Stimulated activated CD4-positive, alpha-beta T cell treated with anti-CD3 and anti-CD28 coated beads, Interleukin-12 subunit alpha, Interleukin-12 subunit beta, amount 100 ng/mL, for 48 hours (primary cell): ENCODE data around the gene RACGAP1.

Experiments used
- DNase-seq, 3 donors: peaks; one replicate each; pipeline ENCODE4 v3.0.0-alpha.2; 2020; ENCODE audit warnings: low read depth in 2 of 3, low spot score in 1 of 3

Gene RACGAP1

GRCh38 chr12:49944046-49944445 lies 81.2 kb downstream of the RACGAP1 start:
- DNase-seq = no peak

- no peak for DNase-seq
Observed at GRCh38 chr12:49943625-49943960, 81.7 kb downstream of the RACGAP1 start.

- no peak for DNase-seq
Observed at GRCh38 chr12:49942921-49943624, 82.2 kb downstream of the RACGAP1 start.

- DNase-seq = no peak
Observed at GRCh38 chr12:49942512-49942893, 82.8 kb downstream of the RACGAP1 start.

GRCh38 chr12:49941556-49942511 lies 83.5 kb downstream of the RACGAP1 start:
- no peak for DNase-seq

- DNase-seq = no peak
Observed at GRCh38 chr12:49939707-49940106, 85.6 kb downstream of the RACGAP1 start.

- no peak for DNase-seq
Observed at GRCh38 chr12:49939307-49939706, 86.0 kb downstream of the RACGAP1 start.
